ENCODE data around the gene SUPT3H.

DNA sequence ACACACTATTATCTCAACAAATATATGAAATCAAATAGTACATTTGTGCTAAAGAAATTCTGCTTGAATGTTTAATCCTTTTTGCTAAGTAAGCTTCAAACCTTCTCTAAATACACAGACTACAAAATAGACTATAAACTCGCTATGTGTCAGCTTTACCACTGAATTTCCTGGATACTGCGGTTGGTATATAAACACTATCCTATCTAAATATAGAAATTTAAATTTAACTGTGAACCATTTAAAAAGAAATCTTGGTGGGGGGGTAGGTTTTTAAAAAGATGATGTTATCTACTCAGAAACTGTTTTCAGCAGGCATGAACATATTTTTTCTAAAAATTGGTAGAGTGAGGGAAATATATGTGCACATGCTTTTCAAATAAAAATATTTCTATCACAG is 356.1 kb downstream of the SUPT3H start:
- TF ChIP-seq POLR2AphosphoS5 (IDR thresholded peaks at IDR 0.05; ENCODE audit: borderline replicate concordance, low read depth, low read length) (no peak), EZH2 (IDR thresholded peaks at IDR 0.05) (no peak), FOXP2 (optimal IDR thresholded peaks at IDR 0.05; ENCODE audit: control extremely low read depth, extremely low read length, insufficient read depth) (no peak)

Measured in SK-N-MC (cell line).